ENCODE data around the gene NFIC.

The NFIC gene

DNA sequence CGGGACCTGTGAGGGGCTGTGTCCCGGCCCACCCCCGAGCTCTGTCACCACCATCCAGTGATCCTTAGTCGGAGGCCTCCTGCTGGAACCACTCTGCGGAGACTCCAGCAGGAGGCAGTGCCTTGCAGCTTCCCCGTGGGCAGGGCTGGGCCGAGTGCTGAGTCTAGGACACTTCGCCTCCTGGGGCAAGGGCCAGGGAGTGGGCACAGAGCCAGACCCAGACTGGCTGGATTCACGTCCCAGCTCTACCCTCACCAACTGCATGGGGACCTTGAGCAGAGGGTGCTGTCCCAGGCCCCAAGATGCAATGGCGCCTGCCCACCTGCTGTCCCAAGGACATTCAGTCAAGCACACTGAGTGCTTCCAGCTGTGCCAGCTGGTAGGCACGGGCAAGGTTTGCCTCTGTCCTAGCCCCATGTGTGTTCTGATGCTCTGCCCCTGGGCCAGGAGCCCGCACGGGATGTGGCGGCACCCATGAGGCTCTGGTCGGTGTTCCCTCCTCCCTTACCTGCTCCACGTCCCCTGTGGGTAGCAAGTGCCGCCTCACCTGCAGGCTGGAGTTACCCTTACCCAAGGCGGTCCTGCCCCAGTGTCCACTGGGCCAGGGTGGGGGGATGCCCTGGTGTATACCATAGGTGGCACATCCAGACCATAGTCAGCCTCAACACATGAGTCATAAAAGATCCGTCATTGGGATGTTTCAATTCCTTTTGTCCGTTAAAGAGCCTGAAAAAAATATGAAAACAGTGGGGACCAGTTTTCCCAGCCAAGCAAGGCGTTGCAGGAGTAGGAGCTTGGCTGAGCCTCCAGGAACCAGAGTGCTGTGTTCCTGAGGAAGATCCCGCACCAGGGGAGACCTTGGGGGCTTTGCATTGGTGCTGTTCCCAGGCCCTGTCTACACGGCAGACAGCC lies 147.1 kb downstream of the NFIC start:
- Histone ChIP-seq H3K27ac (ENCODE audit: poor library complexity, severe bottlenecking) (no peak overlapping the region), H3K4me3 (ENCODE audit: severe bottlenecking) (no peak overlapping the region), H3K9me3 (ENCODE audit: severe bottlenecking) (no peaks in the 10 kb centered on the region), H3K4me1 (ENCODE audit: insufficient read depth, poor library complexity, severe bottlenecking) (peaks cover 17% of the 10 kb centered on the region), H3K36me3 (ENCODE audit: low read depth) (peaks cover 26% of the 10 kb centered on the region), H3K27me3 (ENCODE audit: insufficient read depth, poor library complexity, severe bottlenecking) (no peaks in the 10 kb centered on the region)
- TF ChIP-seq, protein P1, sequence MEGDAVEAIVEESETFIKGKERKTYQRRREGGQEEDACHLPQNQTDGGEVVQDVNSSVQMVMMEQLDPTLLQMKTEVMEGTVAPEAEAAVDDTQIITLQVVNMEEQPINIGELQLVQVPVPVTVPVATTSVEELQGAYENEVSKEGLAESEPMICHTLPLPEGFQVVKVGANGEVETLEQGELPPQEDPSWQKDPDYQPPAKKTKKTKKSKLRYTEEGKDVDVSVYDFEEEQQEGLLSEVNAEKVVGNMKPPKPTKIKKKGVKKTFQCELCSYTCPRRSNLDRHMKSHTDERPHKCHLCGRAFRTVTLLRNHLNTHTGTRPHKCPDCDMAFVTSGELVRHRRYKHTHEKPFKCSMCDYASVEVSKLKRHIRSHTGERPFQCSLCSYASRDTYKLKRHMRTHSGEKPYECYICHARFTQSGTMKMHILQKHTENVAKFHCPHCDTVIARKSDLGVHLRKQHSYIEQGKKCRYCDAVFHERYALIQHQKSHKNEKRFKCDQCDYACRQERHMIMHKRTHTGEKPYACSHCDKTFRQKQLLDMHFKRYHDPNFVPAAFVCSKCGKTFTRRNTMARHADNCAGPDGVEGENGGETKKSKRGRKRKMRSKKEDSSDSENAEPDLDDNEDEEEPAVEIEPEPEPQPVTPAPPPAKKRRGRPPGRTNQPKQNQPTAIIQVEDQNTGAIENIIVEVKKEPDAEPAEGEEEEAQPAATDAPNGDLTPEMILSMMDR (IDR thresholded peaks at IDR 0.05; ENCODE audit: poor library complexity, severe bottlenecking), result no peak
- ATAC-seq (ENCODE audit: low read depth) (no peak), DNase-seq (ENCODE audit: low spot score) (no peak)

DNA sequence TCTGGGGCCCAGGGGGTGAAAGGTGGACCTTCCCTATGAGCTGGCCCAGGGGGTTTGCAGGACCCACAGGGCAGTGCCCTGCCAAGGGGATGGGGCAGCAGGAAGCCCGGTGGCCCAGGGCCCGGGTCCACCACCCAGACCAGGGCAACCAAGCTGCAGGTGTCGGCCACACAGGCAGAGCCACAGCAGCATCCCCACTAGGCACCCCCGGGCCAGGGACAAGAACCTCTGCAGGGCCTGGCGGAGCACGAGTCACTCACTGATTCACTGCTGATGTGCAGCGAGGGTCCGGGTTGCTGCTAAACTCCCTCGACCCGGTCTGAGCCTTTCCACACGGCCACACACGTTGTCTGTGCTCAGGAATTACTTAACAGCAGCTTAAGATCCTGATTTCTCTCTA lies 148.5 kb downstream of the NFIC start:
- peaks cover 3% of the 10 kb centered on the region for H3K4me1 ChIP-seq (ENCODE audit: insufficient read depth, poor library complexity, severe bottlenecking)
- TF ChIP-seq, protein P1 (IDR thresholded peaks at IDR 0.05; ENCODE audit: poor library complexity, severe bottlenecking), result no peak

DNA sequence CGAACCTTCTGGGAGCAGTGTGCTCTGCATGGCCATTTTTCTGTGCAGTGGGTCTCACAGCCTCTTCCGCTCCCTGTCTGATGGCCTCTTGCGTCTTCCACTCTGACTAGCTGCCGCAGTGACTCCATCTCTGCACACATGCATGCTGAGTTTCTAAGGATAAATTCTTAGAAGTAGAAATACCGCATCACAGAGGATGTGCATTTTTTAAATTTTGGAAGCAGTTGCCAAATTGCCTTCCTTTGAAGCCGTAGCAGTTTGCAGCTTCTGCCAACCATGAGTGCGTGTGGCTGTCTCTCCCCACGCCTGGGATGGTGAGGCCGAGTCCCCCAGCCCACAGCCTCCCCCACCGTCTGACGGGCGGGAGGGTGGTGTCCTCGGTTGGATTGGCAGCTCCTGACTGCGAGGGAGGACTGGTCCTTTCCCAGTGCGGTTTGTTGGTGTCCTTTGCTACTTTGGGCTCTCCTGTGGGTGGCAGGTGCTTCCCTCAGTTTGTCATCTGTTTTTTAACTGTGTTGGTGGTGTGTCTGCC lies 149.6 kb downstream of the NFIC start:
- peaks cover 3% of the 10 kb centered on the region for H3K36me3 ChIP-seq (ENCODE audit: low read depth)
- no peak for DNase-seq (ENCODE audit: low spot score)
- TF ChIP-seq, protein P1 (IDR thresholded peaks at IDR 0.05; ENCODE audit: poor library complexity, severe bottlenecking), result no peak

More for the DNA sequence above, 148.5 kb downstream of the NFIC start:
- Histone ChIP-seq H3K36me3 (ENCODE audit: low read depth) (peaks cover 14% of the 10 kb centered on the region), H3K9me3 (ENCODE audit: severe bottlenecking) (no peaks in the 10 kb centered on the region), H3K27ac (ENCODE audit: poor library complexity, severe bottlenecking) (no peak overlapping the region), H3K27me3 (ENCODE audit: insufficient read depth, poor library complexity, severe bottlenecking) (no peaks in the 10 kb centered on the region), H3K4me3 (ENCODE audit: severe bottlenecking) (no peak overlapping the region)
- ATAC-seq (ENCODE audit: low read depth) (no peak), DNase-seq (ENCODE audit: low spot score) (no peak)

DNA sequence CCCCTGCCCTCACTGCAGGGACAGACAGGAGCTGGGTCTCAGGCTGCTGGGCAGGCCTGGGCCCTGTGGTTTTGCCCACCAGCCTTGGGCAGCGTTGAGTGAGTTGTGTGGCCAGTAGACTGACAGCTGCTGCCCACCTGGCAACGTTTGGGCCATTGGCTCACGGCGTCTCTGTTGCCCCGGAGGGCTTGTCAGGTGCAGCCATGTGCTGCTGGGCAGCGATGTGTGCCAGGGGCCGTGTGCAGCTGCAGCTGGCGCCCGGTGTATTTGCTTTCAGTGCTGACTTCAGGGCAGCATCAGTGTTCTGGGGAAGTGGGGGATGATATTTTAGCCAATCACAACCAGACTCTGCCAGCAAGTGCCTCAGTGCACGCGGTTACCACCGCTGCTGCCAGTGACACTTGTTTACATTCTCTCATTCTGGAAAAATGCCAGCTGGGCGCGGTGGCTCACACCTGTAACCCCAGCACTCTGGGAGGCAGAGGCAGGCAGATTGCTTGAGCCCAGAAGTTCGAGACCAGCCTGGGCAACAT lies 150.4 kb downstream of the NFIC start:
- TF ChIP-seq, protein P1 (IDR thresholded peaks at IDR 0.05; ENCODE audit: poor library complexity, severe bottlenecking), result no peak
- Histone ChIP-seq H3K4me3 (ENCODE audit: severe bottlenecking) (no peak overlapping the region), H3K27me3 (ENCODE audit: insufficient read depth, poor library complexity, severe bottlenecking) (no peaks in the 10 kb centered on the region), H3K27ac (ENCODE audit: poor library complexity, severe bottlenecking) (no peak overlapping the region), H3K9me3 (ENCODE audit: severe bottlenecking) (no peaks in the 10 kb centered on the region), H3K4me1 (ENCODE audit: insufficient read depth, poor library complexity, severe bottlenecking) (peaks cover 11% of the 10 kb centered on the region), H3K36me3 (ENCODE audit: low read depth) (peaks cover under 1% of the 10 kb centered on the region)
- ATAC-seq (ENCODE audit: low read depth) (no peak), DNase-seq (ENCODE audit: low spot score) (no peak)

More for the DNA sequence above, 149.6 kb downstream of the NFIC start:
- no peak for ATAC-seq (ENCODE audit: low read depth)
- no peaks in the 10 kb centered on the region for H3K9me3 ChIP-seq (ENCODE audit: severe bottlenecking)
- H3K4me3 ChIP-seq (ENCODE audit: severe bottlenecking), result no peak overlapping the region
- peaks cover 8% of the 10 kb centered on the region for H3K4me1 ChIP-seq (ENCODE audit: insufficient read depth, poor library complexity, severe bottlenecking)
- H3K27me3 ChIP-seq (ENCODE audit: insufficient read depth, poor library complexity, severe bottlenecking), result no peaks in the 10 kb centered on the region
- no peak overlapping the region for H3K27ac ChIP-seq (ENCODE audit: poor library complexity, severe bottlenecking)
